Measurements from ENCODE around the gene KLK7. TPM values are rescaled to one million over a fixed set of nuclear protein-coding genes. Genes with fewer than 3 reads are reported as not detected.

Gene KLK7
- total and polyA plus RNA-seq, 9 donors = 0.05 to 0.30 (median 0.17) TPM; not detected in 5

DNA sequence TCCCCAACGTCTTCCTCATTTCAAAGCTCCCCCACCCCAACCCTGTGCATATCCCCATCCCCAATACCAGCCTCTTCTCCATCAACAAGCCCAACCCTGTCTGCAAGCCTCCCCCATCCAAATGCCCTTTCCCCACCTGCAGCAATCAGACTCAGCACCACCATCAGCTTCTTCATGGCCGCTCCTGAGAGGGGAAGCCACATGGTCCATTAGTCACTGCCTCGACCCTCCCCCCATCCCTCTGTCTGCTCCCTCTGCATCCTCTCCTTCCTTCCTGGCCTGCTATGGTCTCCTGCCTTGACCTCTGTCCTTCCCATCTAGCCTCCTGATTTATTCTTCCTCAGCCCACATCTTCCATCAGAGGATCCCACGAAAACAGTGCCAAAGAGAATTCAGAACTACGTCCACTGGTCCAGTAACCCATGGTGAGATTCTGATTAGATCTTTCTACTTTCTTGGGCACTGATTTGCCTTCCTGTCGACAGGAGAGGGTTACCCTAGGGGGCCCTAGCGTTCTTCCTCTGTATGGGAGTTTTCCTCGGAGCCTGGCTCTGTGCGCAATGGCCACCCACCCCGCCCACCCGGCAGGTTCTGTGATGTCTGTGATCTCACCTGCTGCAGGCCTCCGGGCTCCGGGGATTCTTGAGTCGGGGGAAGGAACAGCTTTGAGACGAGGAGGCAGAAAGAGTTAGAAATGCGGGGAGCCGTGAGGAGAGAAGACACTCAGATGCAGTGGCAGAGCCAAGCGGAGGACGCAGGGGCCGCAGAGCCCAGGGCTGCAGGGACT is 15.6 kb downstream of the KLK7 start:
- WGBS (ENCODE audit: insufficient coverage) = 25% methylated on average over 13 of the region's 20 CpGs
- Histone ChIP-seq H3K27ac (ENCODE audit: low read length) (no peak overlapping the region), H3K9me3 (replicated peaks; ENCODE audit: control insufficient read depth, low read depth, low read length) (no peaks in the 10 kb centered on the region), H3K27me3 (ENCODE audit: control insufficient read depth, insufficient read depth, low read length) (no peaks in the 10 kb centered on the region), H3K36me3 (ENCODE audit: control insufficient read depth, insufficient read depth, low read length) (no peaks in the 10 kb centered on the region), H3K4me3 (ENCODE audit: low read length) (no peak overlapping the region), H3K4me1 (ENCODE audit: control insufficient read depth, insufficient read depth, low read length) (no peaks in the 10 kb centered on the region)
- no peak for DNase-seq

DNA sequence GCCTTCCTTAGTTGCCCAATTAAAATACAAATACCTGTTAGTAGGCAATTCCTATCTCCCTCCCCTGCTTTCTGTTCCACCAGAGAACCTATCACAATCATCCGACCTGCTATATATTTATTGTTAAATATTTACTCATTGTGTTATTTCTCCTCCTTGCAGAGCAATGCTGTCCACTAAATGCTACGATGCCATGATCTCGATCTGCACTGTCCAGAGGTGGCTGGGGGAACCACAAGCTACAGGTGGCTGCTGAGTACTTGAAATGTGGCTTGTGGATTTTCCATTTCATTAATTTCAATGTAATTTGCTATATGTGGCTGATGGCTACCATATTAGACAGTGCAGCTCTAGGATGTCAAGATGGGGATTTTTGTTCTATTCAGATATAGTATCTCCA is 19.5 kb downstream of the KLK7 start:
- no peak for DNase-seq
- no peaks in the 10 kb centered on the region for H3K4me1 ChIP-seq (ENCODE audit: control insufficient read depth, insufficient read depth, low read length)
- H3K36me3 ChIP-seq (ENCODE audit: control insufficient read depth, insufficient read depth, low read length) = no peaks in the 10 kb centered on the region
- H3K9me3 ChIP-seq (replicated peaks; ENCODE audit: control insufficient read depth, low read depth, low read length) = no peaks in the 10 kb centered on the region
- no peaks in the 10 kb centered on the region for H3K27me3 ChIP-seq (ENCODE audit: control insufficient read depth, insufficient read depth, low read length)
- no peak overlapping the region for H3K4me3 ChIP-seq (ENCODE audit: low read length)
- WGBS (ENCODE audit: insufficient coverage) = no CpG with 5 or more reads among the region's 3 CpGs
- H3K27ac ChIP-seq (ENCODE audit: low read length) = no peak overlapping the region

DNA sequence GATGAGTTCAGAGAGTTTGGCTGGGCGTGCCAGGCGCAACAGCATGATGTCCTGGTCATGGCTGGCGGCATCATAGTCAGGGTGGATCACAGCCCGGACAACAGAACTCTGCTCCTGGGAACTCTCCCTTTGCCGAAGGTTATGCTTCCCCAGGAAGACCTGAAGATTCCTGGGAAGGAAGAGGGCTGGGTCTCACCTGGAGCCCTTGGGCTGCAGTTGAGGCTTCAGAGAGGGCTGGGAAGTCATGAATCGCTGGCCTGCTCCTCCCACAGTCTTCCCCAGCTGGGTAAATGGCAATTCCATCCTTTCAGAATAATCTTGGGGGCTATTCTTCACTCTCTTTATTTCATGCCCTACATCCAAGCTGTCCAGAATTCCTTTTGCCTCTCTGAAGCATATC is 20.3 kb downstream of the KLK7 start:
- no peaks in the 10 kb centered on the region for H3K4me1 ChIP-seq (ENCODE audit: control insufficient read depth, insufficient read depth, low read length)
- no peaks in the 10 kb centered on the region for H3K9me3 ChIP-seq (replicated peaks; ENCODE audit: control insufficient read depth, low read depth, low read length)
- H3K36me3 ChIP-seq (ENCODE audit: control insufficient read depth, insufficient read depth, low read length) = no peaks in the 10 kb centered on the region
- H3K4me3 ChIP-seq (ENCODE audit: low read length) = no peak overlapping the region
- no peak overlapping the region for H3K27ac ChIP-seq (ENCODE audit: low read length)
- DNase-seq = no peak
- no peaks in the 10 kb centered on the region for H3K27me3 ChIP-seq (ENCODE audit: control insufficient read depth, insufficient read depth, low read length)
- 70% methylated on average over 4 of the region's 6 CpGs for WGBS (ENCODE audit: insufficient coverage)

- Histone ChIP-seq H3K36me3 (ENCODE audit: control insufficient read depth, insufficient read depth, low read length) (no peaks in the 10 kb centered on the region), H3K27me3 (ENCODE audit: control insufficient read depth, insufficient read depth, low read length) (no peaks in the 10 kb centered on the region), H3K4me1 (ENCODE audit: control insufficient read depth, insufficient read depth, low read length) (no peaks in the 10 kb centered on the region), H3K27ac (ENCODE audit: low read length) (no peak overlapping the region), H3K9me3 (replicated peaks; ENCODE audit: control insufficient read depth, low read depth, low read length) (no peaks in the 10 kb centered on the region), H3K4me3 (ENCODE audit: low read length) (no peak overlapping the region)
- 69% methylated on average over 1 of the region's 1 CpG for WGBS (ENCODE audit: insufficient coverage)
- no peak for DNase-seq
These were observed 21.5 kb downstream of the KLK7 start for GRCh38 chr19:50962245-50962644.

- Histone ChIP-seq H3K27ac (ENCODE audit: low read length) (no peak overlapping the region), H3K27me3 (ENCODE audit: control insufficient read depth, insufficient read depth, low read length) (no peaks in the 10 kb centered on the region), H3K36me3 (ENCODE audit: control insufficient read depth, insufficient read depth, low read length) (no peaks in the 10 kb centered on the region), H3K4me3 (ENCODE audit: low read length) (no peak overlapping the region), H3K4me1 (ENCODE audit: control insufficient read depth, insufficient read depth, low read length) (no peaks in the 10 kb centered on the region), H3K9me3 (replicated peaks; ENCODE audit: control insufficient read depth, low read depth, low read length) (no peaks in the 10 kb centered on the region)
- 47% methylated on average over 4 of the region's 9 CpGs for WGBS (ENCODE audit: insufficient coverage)
- DNase-seq = no peak
These were observed 23.8 kb downstream of the KLK7 start for GRCh38 chr19:50959731-50960500.

DNA sequence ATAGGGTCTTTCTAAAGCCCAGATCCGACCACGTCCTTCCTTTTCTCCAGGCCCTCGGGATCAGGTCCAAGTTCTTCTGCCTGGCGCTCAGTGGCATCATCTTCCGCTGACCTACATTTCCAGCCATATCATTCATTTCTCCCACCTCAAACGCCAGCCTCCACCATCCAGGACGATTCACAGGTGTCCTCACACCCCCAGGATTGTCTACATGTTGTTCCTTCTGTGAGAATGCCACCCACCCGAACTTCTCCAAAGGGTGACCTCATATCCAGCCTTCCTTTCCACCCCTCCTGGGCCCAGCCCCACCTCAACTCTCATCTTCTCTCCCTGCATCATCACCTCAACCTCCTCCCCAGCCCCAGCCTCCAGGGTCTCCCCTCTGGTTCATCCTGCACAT is 26.1 kb downstream of the KLK7 start:
- Histone ChIP-seq H3K36me3 (ENCODE audit: control insufficient read depth, insufficient read depth, low read length) (no peaks in the 10 kb centered on the region), H3K27me3 (ENCODE audit: control insufficient read depth, insufficient read depth, low read length) (no peaks in the 10 kb centered on the region), H3K9me3 (replicated peaks; ENCODE audit: control insufficient read depth, low read depth, low read length) (no peaks in the 10 kb centered on the region), H3K4me1 (ENCODE audit: control insufficient read depth, insufficient read depth, low read length) (no peaks in the 10 kb centered on the region), H3K4me3 (ENCODE audit: low read length) (no peak overlapping the region), H3K27ac (ENCODE audit: low read length) (no peak overlapping the region)
- no peak for DNase-seq
- 77% methylated on average over 8 of the region's 8 CpGs for WGBS (ENCODE audit: insufficient coverage)

DNA sequence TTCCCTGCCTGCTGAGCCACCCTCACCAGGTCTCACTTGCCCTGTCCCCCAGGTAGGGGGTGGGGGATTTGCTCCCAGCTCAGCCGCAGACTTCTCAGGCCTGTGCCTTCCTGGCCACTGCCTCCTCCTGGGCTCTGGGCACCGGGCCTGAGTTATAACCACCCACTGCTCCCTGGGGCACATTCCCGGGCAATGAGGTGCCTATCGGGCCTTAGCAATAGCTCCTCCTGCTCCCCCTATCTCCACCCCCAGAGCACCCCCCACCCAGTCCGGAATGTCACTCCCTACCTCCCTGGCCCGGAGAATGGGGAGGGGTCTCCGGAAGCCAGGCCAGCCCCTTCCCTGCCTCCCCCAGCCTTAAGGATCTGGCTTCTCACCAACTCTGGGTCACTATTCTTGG is 30.8 kb downstream of the KLK7 start, which contains the start of gene KLK5:
Gene KLK5, minus strand, starts transcription at position 129 of the 400 bp plus-strand sequence. CDS start 381 bp downstream, outside the sequence.
- 8% methylated on average over 5 of the region's 7 CpGs for WGBS (ENCODE audit: insufficient coverage)
- Histone ChIP-seq H3K27me3 (ENCODE audit: control insufficient read depth, insufficient read depth, low read length) (no peaks in the 10 kb centered on the region), H3K27ac (ENCODE audit: low read length) (no peak within 1 kb of the TSS), H3K36me3 (ENCODE audit: control insufficient read depth, insufficient read depth, low read length) (no peaks in the 10 kb centered on the region), H3K9me3 (replicated peaks; ENCODE audit: control insufficient read depth, low read depth, low read length) (no peaks in the 10 kb centered on the region), H3K4me3 (ENCODE audit: low read length) (no peak within 1 kb of the TSS), H3K4me1 (ENCODE audit: control insufficient read depth, insufficient read depth, low read length) (no peaks in the 10 kb centered on the region)
- no peak for DNase-seq

DNA sequence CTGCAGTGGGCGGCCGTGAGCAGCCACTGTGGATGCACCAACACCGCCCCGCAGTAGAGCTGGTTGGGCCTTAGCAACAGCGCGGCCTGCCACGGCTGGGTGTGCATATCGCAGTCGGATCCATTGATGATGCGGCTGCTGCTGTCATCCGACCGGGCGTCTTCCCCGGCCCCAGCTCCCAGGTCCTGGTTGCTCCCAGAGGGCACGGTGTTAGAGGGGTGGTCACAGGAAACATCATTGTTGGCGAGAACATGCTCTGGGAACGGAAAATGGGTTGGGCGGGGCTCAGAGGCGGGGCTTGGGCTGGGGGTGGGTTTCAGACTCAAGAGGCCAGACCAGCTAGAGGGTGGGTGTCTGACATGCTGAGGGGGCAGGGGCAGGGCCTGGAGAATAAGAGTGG is 33.9 kb downstream of the KLK7 start:
- WGBS (ENCODE audit: insufficient coverage) = 48% methylated on average over 19 of the region's 19 CpGs
- H3K27ac ChIP-seq (ENCODE audit: low read length) = no peak overlapping the region
- no peak overlapping the region for H3K4me3 ChIP-seq (ENCODE audit: low read length)
- H3K36me3 ChIP-seq (ENCODE audit: control insufficient read depth, insufficient read depth, low read length) = no peaks in the 10 kb centered on the region
- no peaks in the 10 kb centered on the region for H3K4me1 ChIP-seq (ENCODE audit: control insufficient read depth, insufficient read depth, low read length)
- no peaks in the 10 kb centered on the region for H3K27me3 ChIP-seq (ENCODE audit: control insufficient read depth, insufficient read depth, low read length)
- no peak for DNase-seq
- no peaks in the 10 kb centered on the region for H3K9me3 ChIP-seq (replicated peaks; ENCODE audit: control insufficient read depth, low read depth, low read length)

GRCh38 chr19:50947123-50947522 is 36.6 kb downstream of the KLK7 start:
- no peaks in the 10 kb centered on the region for H3K9me3 ChIP-seq (replicated peaks; ENCODE audit: control insufficient read depth, low read depth, low read length)
- no peaks in the 10 kb centered on the region for H3K4me1 ChIP-seq (ENCODE audit: control insufficient read depth, insufficient read depth, low read length)
- H3K36me3 ChIP-seq (ENCODE audit: control insufficient read depth, insufficient read depth, low read length) = no peaks in the 10 kb centered on the region
- WGBS (ENCODE audit: insufficient coverage) = 66% methylated on average over 3 of the region's 4 CpGs
- no peaks in the 10 kb centered on the region for H3K27me3 ChIP-seq (ENCODE audit: control insufficient read depth, insufficient read depth, low read length)
- DNase-seq = no peak
- no peak overlapping the region for H3K4me3 ChIP-seq (ENCODE audit: low read length)
- no peak overlapping the region for H3K27ac ChIP-seq (ENCODE audit: low read length)

- no peaks in the 10 kb centered on the region for H3K36me3 ChIP-seq (ENCODE audit: control insufficient read depth, insufficient read depth, low read length)
- no peak overlapping the region for H3K27ac ChIP-seq (ENCODE audit: low read length)
- no peak for DNase-seq
- peaks cover 2% of the 10 kb centered on the region for H3K9me3 ChIP-seq (replicated peaks; ENCODE audit: control insufficient read depth, low read depth, low read length)
- H3K27me3 ChIP-seq (ENCODE audit: control insufficient read depth, insufficient read depth, low read length) = no peaks in the 10 kb centered on the region
- no peak overlapping the region for H3K4me3 ChIP-seq (ENCODE audit: low read length)
- 73% methylated on average over 3 of the region's 4 CpGs for WGBS (ENCODE audit: insufficient coverage)
- H3K4me1 ChIP-seq (ENCODE audit: control insufficient read depth, insufficient read depth, low read length) = no peaks in the 10 kb centered on the region
These were observed 38.9 kb downstream of the KLK7 start for GRCh38 chr19:50944795-50945194.
